GM20431 (cell line): ENCODE measurements around the gene CRNN.

Experiments used
- in situ Hi-C: fragments of 300-500 bp; cut with MseI, MboI; formaldehyde crosslinking; loops from one replicate; pipeline ENCODE4 v1.15.0; 2020; ENCODE audit warnings: low sequenced_read_pairs; ENCODE audit not compliant: unreplicated experiment

CRNN gene

GRCh38 chr1:152436593-152437496 lies 22.8 kb upstream of the CRNN start:
- in situ Hi-C loops = no loop called here

GRCh38 chr1:152427458-152427857 lies 13.4 kb upstream of the CRNN start:
- in situ Hi-C loops = no loop called here

GRCh38 chr1:152426731-152427130 lies 12.7 kb upstream of the CRNN start:
- in situ Hi-C loops = no loop called here

- in situ Hi-C loops = no loop called here
These were observed 5.9 kb upstream of the CRNN start for GRCh38 chr1:152419917-152420316.

- in situ Hi-C loops = no loop called here
These were observed 1.6 kb upstream of the CRNN start for GRCh38 chr1:152415454-152416227.

- in situ Hi-C loops = no loop called here
These were observed 1.3 kb downstream of the CRNN start for GRCh38 chr1:152412756-152413155.

GRCh38 chr1:152411134-152411533 lies 2.9 kb downstream of the CRNN start:
- in situ Hi-C loops = no loop called here

GRCh38 chr1:152410599-152410998 lies 3.5 kb downstream of the CRNN start:
- in situ Hi-C loops = no loop called here

- in situ Hi-C loops = no loop called here
These were observed 4.0 kb downstream of the CRNN start for GRCh38 chr1:152410028-152410427.

GRCh38 chr1:152408664-152409063 lies 5.4 kb downstream of the CRNN start:
- in situ Hi-C loops = no loop called here

- in situ Hi-C loops = no loop called here
These were observed 15.0 kb downstream of the CRNN start for GRCh38 chr1:152398812-152399698.

- in situ Hi-C loops = no loop called here
These were observed 16.6 kb downstream of the CRNN start for GRCh38 chr1:152397474-152397873.

GRCh38 chr1:152394151-152394550 lies 19.9 kb downstream of the CRNN start:
- in situ Hi-C loops = no loop called here

GRCh38 chr1:152392909-152393308 lies 21.2 kb downstream of the CRNN start:
- in situ Hi-C loops = no loop called here

- in situ Hi-C loops = no loop called here
These were observed 25.2 kb downstream of the CRNN start for GRCh38 chr1:152388889-152389288.

GRCh38 chr1:152386940-152387339 lies 27.1 kb downstream of the CRNN start:
- in situ Hi-C loops = no loop called here

- in situ Hi-C loops = no loop called here
These were observed 33.1 kb downstream of the CRNN start for GRCh38 chr1:152380932-152381331.

GRCh38 chr1:152374451-152374850 lies 39.6 kb downstream of the CRNN start:
- in situ Hi-C loops = no loop called here

GRCh38 chr1:152372672-152373071 lies 41.4 kb downstream of the CRNN start:
- in situ Hi-C loops = no loop called here

GRCh38 chr1:152367436-152367835 lies 46.6 kb downstream of the CRNN start:
- in situ Hi-C loops = no loop called here
